ENCODE results near the gene DESI2.

- TF ChIP-seq CTCF (IDR thresholded peaks at IDR 0.05; ENCODE audit: insufficient read depth, low read length, poor library complexity, severe bottlenecking) (no peak), EZH2phosphoT487 (conservative IDR thresholded peaks at IDR 0.05; ENCODE audit: low read length) (no peak)
Measured at GRCh38 chr1:244642526-244642925, 10.4 kb upstream of the DESI2 start.

Data from SU-DHL-6 (cell line).